HEK293 (cell line): ENCODE data around the gene NAA20.

Experiments
- CTCF ChIA-PET: fragments of 350-600 bp; formaldehyde crosslinking; extraction: SDS; loops from one replicate; lab custom pipeline; 2021; ENCODE audit warnings: antibody characterized with exemption; lab: Yijun Ruan, JAX
- POLR2A ChIA-PET: fragments of 300-600 bp; formaldehyde crosslinking; extraction: SDS; loops from one replicate; lab custom pipeline; 2020; ENCODE audit warnings: antibody characterized with exemption, inconsistent platforms; lab: Yijun Ruan, JAX
- H3K27ac ChIP-seq: fragments of 200-500 bp; sonication (Bioruptor generic); 2 replicates; pipeline ENCODE4 v1.5.1; 2014; ENCODE audit warnings: low read depth, low read length, control low read depth, inconsistent platforms; ENCODE audit errors: extremely low read depth
- H3K36me3 ChIP-seq, 2 experiments: fragments of 200-500 bp in 1 of 2; sonication (Bioruptor generic) in 1 of 2; 1 replicate in 1 of 2; 2 replicates in 1 of 2; pipeline ENCODE4 v1.5.1; 2014 to 2017; ENCODE audit warnings: inconsistent platforms in 2 of 2, low read length in 2 of 2; ENCODE audit not compliant: control insufficient read depth in 2 of 2, insufficient read depth in 1 of 2
- H3K4me1 ChIP-seq: fragments of 200-500 bp; sonication (Bioruptor generic); 2 replicates; pipeline ENCODE4 v1.5.1; 2014; ENCODE audit warnings: mild to moderate bottlenecking, low read length, inconsistent platforms; ENCODE audit not compliant: control insufficient read depth, insufficient read depth
- H3K4me3 ChIP-seq: 2 replicates; pipeline ENCODE4 v1.5.1; 2011; ENCODE audit warnings: low read depth, mild to moderate bottlenecking, control low read depth, low read length, moderate library complexity
- H3K9me3 ChIP-seq: fragments of 200-500 bp; sonication (Bioruptor generic); 2 replicates; pipeline ENCODE4 v1.5.1; 2014; ENCODE audit warnings: low read depth, low read length, inconsistent platforms; ENCODE audit not compliant: control insufficient read depth, insufficient read depth
- HOXD13 ChIP-seq: sonication (generic); formaldehyde crosslinking; IDR thresholded peaks from 2 replicates; pipeline ENCODE4 v1.8.0; 2022; ENCODE audit warnings: missing genetic modification reagents, borderline replicate concordance
- PRDM6 ChIP-seq: fragments of 450-650 bp; formaldehyde crosslinking; IDR thresholded peaks from 2 replicates; pipeline ENCODE4 v1.5.1; 2017; ENCODE audit warnings: missing biosample characterization, missing genetic modification characterization
- REST ChIP-seq: fragments of 450-650 bp; formaldehyde crosslinking; IDR thresholded peaks from 2 replicates; pipeline ENCODE4 v1.5.1; 2016; ENCODE audit warnings: missing biosample characterization, missing genetic modification characterization
- ZBTB44 ChIP-seq: fragments of 450-650 bp; IDR thresholded peaks from 2 replicates; pipeline ENCODE4 v1.5.1; 2018; ENCODE audit warnings: missing biosample characterization, mild to moderate bottlenecking, missing genetic modification characterization
- ZBTB6 ChIP-seq: fragments of 450-650 bp; formaldehyde crosslinking; IDR thresholded peaks from 2 replicates; pipeline ENCODE4 v1.5.1; 2017; ENCODE audit warnings: missing biosample characterization, missing genetic modification characterization
- ZFP69B ChIP-seq: fragments of 450-650 bp; formaldehyde crosslinking; IDR thresholded peaks from 2 replicates; pipeline ENCODE4 v1.5.1; 2016; ENCODE audit warnings: missing biosample characterization, missing genetic modification characterization
- ZNF175 ChIP-seq: fragments of 450-650 bp; formaldehyde crosslinking; IDR thresholded peaks from 2 replicates; pipeline ENCODE4 v1.5.1; 2016; ENCODE audit warnings: missing biosample characterization, missing genetic modification characterization
- ZNF311 ChIP-seq: fragments of 450-650 bp; formaldehyde crosslinking; IDR thresholded peaks from 2 replicates; pipeline ENCODE4 v1.5.1; 2017; ENCODE audit warnings: missing biosample characterization, missing genetic modification characterization, borderline replicate concordance
- ZNF529 ChIP-seq: fragments of 450-650 bp; formaldehyde crosslinking; IDR thresholded peaks from 2 replicates; pipeline ENCODE4 v1.5.1; 2017; ENCODE audit warnings: missing genetic modification characterization, missing biosample characterization; ENCODE audit not compliant: insufficient replicate concordance
- ZNF544 ChIP-seq: fragments of 450-650 bp; formaldehyde crosslinking; IDR thresholded peaks from 2 replicates; pipeline ENCODE4 v1.5.0; 2017; ENCODE audit warnings: missing biosample characterization, missing genetic modification characterization
- ZNF560 ChIP-seq: fragments of 450-650 bp; formaldehyde crosslinking; IDR thresholded peaks from 2 replicates; pipeline ENCODE4 v1.5.1; 2017; ENCODE audit warnings: missing biosample characterization, missing genetic modification characterization, borderline replicate concordance
- ZNF660 ChIP-seq: fragments of 450-650 bp; IDR thresholded peaks from 2 replicates; pipeline ENCODE4 v1.5.1; 2018; ENCODE audit warnings: missing biosample characterization, mild to moderate bottlenecking, missing genetic modification characterization
- ZNF837 ChIP-seq: fragments of 450-650 bp; formaldehyde crosslinking; IDR thresholded peaks from 2 replicates; pipeline ENCODE4 v1.5.1; 2016; ENCODE audit warnings: missing biosample characterization, missing genetic modification characterization
- ZSCAN5A ChIP-seq: fragments of 450-650 bp; formaldehyde crosslinking; IDR thresholded peaks from 2 replicates; pipeline ENCODE4 v1.5.1; 2016; ENCODE audit warnings: missing biosample characterization, missing genetic modification characterization
- TF ChIP-seq, protein P1 (sequence below): fragments of 450-650 bp; formaldehyde crosslinking; IDR thresholded peaks from 2 replicates; pipeline ENCODE4 v1.5.1; 2016; ENCODE audit warnings: missing biosample characterization, missing genetic modification characterization

Gene NAA20

DNA sequence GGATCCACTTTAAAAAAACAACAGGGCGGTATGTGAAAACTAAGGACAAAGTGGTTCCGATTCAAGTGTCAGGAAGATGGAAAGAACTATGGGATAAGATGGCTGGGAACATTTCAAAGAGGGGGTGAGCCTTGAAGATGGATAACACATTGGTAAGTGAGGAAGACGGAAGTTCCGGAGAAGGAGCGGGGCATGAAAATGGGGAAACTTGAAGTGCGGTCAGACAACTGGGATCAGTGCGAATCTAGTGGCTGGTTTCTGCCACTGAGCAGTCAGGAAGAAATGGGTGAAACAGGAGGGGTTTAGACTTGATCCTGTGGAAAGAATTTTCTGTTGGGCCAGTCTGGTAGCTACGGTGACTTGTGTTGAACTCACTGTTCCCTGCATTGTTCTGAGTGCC lies 1.2 kb downstream of the NAA20 start:
- no peak for TF ChIP-seq ZBTB6
- H3K27ac ChIP-seq: no peak overlapping the region
- ChIA-PET CTCF (no interaction called here), POLR2A (interaction anchor here (1.8 kb wide), 1 partner anchor 34 kb away, joined by 9 read pairs; the partner anchor contains the start of genes CFAP61 and CRNKL1)
- no peaks in the 10 kb centered on the region for H3K9me3 ChIP-seq
- peaks cover 4% of the 10 kb centered on the region; the same call in 1 of the 2 replicates for H3K4me1 ChIP-seq
- H3K36me3 ChIP-seq: peaks cover 6 to 32% of the 10 kb centered on the region in 2 experiments; a peak in 2 of 3 replicates
- H3K4me3 ChIP-seq: peak overlapping the region; percentile 91

DNA sequence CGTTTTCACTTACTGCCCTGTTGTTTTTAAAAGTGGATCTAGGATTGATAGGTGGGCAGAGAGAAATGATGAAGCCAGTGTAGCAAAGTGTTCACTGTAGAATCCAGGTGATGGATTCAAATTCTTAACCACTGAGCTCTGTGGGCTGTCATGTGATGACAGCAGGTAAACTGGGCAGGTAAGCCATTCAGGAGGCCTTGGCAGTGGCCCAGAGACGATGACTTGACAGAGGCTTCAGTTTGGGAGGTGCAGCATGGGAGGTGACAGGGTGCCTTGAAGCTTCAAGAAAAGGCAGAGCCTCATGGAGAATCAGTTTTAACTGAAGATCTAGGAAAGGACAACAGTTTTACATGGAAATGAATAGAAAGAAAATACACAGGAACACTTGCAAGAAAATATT lies 2.0 kb downstream of the NAA20 start:
- Histone ChIP-seq H3K9me3 (no peaks in the 10 kb centered on the region), H3K4me3 (no peak overlapping the region), H3K4me1 (peaks cover 4% of the 10 kb centered on the region; the same call in 1 of the 2 replicates), H3K27ac (no peak overlapping the region), H3K36me3 (peaks cover 6 to 40% of the 10 kb centered on the region in 2 experiments; a peak in 2 of 3 replicates)
- ChIA-PET POLR2A (no interaction called here), CTCF (no interaction called here)
- TF ChIP-seq HOXD13 (CRISPR knock-in tag) (no peak), ZNF175 (tag by site-specific recombination) (no peak), ZNF837 (no peak), ZNF660 (no peak), ZFP69B (tag by site-specific recombination) (no peak), ZSCAN5A (tag by site-specific recombination) (no peak), ZNF529 (tag by site-specific recombination) (no peak), ZNF544 (tag by site-specific recombination) (no peak), ZBTB44 (no peak), REST (tag by site-specific recombination) (no peak), PRDM6 (tag by site-specific recombination) (no peak), ZNF311 (tag by site-specific recombination) (no peak), ZNF560 (tag by site-specific recombination) (no peak)
- TF ChIP-seq, protein P1, sequence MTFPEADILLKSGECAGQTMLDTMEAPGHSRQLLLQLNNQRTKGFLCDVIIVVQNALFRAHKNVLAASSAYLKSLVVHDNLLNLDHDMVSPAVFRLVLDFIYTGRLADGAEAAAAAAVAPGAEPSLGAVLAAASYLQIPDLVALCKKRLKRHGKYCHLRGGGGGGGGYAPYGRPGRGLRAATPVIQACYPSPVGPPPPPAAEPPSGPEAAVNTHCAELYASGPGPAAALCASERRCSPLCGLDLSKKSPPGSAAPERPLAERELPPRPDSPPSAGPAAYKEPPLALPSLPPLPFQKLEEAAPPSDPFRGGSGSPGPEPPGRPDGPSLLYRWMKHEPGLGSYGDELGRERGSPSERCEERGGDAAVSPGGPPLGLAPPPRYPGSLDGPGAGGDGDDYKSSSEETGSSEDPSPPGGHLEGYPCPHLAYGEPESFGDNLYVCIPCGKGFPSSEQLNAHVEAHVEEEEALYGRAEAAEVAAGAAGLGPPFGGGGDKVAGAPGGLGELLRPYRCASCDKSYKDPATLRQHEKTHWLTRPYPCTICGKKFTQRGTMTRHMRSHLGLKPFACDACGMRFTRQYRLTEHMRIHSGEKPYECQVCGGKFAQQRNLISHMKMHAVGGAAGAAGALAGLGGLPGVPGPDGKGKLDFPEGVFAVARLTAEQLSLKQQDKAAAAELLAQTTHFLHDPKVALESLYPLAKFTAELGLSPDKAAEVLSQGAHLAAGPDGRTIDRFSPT: no peak
